ENCODE results near the gene SLIT3.

The SLIT3 gene

DNA sequence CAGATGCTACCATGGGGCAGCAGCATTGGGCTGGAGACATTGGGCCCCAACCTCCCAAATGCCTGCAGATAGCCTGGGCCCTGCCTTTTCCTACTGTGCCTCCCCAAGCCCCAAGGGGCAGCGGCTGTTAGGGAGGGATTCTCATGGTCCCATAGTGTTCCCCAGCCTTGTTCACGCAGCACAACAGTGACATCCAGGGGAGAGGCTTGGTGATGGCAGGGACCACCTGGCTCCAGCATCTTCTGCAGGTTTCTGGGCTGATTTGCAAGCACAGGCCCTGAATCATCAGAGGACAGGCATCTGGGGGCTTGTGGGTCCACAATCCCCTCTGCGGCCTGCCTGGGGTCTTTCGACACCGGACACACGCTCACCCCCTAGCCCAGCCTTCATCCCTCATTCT is 354.6 kb downstream of the SLIT3 start:
- DNase-seq = no peak

DNA sequence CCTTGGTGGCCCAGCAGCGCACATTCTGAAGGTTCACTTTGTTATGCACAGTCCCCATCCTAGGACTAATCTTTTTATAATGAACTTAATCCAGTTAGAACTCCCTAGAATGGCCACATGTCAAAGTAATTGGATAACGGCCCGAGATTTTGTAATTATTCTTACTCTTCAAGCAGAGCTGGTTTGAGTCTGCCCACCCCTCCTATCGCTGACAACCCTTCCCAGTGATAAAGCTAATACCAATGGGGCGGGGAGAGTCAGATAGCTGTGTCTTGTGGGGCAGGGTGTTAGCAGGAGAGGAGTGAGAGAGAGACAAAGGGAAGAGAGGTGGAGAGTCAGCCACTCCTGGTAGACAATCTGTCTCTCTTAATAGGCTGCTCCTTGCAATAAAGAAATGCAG is 356.9 kb downstream of the SLIT3 start:
- DNase-seq = no peak

DNA sequence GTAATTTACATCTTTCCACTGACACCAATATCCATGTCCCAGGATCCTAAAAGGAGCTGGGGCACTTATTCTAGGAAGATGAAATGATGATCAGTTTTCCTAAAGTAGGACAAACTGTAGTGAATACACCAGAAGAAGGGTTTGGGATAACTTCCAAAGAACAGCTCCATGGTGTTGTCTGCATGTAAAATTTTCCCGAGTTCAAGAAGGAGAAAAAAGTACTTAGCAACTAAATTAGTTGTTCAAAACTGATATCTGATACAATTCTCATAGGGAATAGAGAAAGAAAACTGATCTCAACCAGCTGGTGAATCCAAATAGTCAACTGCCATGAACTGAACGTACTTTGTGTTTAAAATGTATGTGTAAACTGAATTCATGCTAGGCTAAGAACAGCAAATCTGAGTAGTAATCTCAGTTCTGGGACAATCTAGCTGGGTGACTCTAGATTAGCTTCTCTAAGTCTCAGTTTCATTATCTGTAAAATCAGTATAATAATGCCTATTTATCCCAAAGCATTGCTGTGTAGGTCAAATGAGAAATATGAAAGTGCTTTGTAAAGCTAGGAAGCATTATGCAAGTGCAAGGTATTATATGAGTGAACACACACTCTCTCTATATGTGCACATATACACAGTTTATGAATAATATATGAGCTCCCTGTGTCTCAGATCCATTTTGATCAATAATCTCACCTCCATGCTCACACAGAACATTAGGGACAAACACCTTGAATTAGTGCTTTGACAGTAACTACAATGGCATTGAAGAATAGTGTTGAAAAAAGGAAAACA is 357.7 kb downstream of the SLIT3 start:
- no peak for DNase-seq

- no peak for DNase-seq
Observed at GRCh38 chr5:168941901-168942300, 359.0 kb downstream of the SLIT3 start.

DNA sequence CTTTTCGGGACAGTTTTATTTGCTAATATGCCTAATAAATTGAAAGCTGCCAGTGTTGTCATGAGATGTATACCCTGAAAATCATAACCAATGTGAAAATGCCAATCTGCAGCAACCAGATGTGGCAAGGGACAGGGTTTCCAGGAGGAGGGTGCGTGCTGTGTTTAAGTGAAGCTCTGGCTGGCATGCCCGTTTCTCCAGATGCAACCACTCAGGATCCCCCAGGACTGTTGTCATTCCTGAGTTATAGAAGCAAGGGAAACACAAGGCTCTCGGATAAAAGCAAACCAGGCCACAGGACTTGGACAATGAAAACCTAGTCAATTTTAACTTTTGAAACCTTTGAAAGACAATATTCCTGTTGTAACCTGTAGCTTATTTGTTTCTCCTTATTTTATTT is 360.2 kb downstream of the SLIT3 start:
- DNase-seq = no peak

- no peak for DNase-seq
Observed at GRCh38 chr5:168939887-168940544, 360.9 kb downstream of the SLIT3 start.

DNA sequence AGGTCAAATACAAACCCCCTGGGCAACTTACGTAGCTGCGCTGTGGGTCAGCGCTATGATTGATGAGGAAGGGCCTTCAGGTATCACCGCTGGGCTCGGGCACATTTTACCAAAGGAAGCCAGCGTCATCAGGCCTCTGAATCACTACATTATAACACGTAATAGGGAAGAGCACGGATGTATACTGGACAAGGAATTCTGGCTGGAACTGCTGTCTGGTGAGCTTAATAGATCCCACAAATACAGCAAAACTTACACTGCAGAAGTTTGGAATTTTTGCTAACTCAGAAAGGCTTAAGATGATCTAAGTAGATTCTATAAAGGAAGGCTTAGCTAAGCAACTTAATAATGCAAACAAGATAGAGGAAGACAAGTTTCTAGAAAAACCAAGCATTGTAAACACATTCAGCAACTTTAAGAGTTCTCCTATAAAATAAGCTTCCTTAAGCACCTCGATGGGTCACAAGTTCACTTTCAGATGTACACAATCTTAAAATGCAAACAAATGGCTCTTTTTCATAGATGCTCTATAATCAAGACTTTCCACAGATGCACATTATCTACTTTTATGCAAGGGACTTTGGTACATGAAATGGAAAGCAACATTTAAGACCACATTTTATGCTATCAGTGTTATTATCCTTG is 361.7 kb downstream of the SLIT3 start:
- DNase-seq = no peak

GRCh38 chr5:168936511-168936910 is 364.4 kb downstream of the SLIT3 start:
- no peak for DNase-seq

- no peak for DNase-seq
Observed at GRCh38 chr5:168935183-168935582, 365.8 kb downstream of the SLIT3 start.

- DNase-seq = no peak
Observed at GRCh38 chr5:168934169-168934568, 366.8 kb downstream of the SLIT3 start.

- no peak for DNase-seq
Observed at GRCh38 chr5:168932400-168933189, 368.3 kb downstream of the SLIT3 start.

- DNase-seq = no peak
Observed at GRCh38 chr5:168931638-168932345, 369.1 kb downstream of the SLIT3 start.

GRCh38 chr5:168929656-168930055 is 371.3 kb downstream of the SLIT3 start:
- no peak for DNase-seq

DNA sequence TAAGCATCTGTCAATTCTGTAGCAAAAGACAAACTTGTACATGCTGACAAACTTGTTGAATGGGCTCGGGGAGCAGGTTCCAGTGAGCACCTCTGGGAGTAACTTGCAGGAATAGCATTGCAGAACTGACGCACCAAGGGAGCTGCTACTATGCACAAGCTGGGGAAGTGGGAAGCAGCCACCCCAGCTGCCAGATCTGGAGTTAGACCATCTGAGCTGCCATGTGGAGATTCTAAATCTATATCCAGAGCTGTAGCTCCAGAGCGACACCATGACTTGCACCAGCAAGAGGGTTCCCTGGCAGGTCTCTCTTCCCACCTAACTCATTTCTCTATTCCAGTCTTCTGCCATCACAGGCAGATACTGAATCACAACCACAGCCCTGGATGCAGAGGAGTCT is 375.8 kb downstream of the SLIT3 start:
- DNase-seq = no peak

- DNase-seq = no peak
Observed at GRCh38 chr5:168921147-168921866, 379.6 kb downstream of the SLIT3 start.

GRCh38 chr5:168920019-168920810 is 380.7 kb downstream of the SLIT3 start:
- no peak for DNase-seq

DNA sequence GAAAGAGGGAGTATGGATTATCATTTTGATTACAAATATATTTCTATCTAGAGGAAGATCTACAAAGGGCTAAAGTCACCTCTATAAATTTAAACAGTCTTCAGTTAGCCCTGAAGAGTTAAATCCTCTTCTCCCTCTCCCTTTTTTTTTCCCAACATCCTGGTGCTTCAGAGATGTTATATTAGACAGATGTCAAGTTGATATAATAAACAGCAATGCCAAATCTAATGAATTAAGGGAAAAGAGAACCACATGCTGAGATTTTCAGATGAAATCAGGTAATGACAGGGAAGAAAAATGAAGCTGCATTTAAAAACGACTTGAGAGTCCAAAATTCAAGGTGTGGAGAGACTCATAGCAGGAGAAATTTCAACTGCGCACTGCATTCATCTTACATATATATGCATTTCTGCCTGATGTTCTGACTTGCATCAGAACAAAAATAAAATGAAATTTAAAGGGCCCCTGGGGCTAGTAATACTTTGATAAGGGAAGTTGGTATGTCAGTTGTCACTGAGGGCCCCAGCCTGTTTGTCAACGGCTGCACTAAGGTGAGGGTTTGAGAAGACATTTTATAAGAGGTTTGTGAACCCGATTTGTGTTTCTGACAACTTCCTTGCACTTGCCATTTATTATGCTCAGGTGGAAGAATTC is 382.9 kb downstream of the SLIT3 start:
- no peak for DNase-seq

GRCh38 chr5:168916852-168917251 is 384.1 kb downstream of the SLIT3 start:
- DNase-seq = no peak

DNA sequence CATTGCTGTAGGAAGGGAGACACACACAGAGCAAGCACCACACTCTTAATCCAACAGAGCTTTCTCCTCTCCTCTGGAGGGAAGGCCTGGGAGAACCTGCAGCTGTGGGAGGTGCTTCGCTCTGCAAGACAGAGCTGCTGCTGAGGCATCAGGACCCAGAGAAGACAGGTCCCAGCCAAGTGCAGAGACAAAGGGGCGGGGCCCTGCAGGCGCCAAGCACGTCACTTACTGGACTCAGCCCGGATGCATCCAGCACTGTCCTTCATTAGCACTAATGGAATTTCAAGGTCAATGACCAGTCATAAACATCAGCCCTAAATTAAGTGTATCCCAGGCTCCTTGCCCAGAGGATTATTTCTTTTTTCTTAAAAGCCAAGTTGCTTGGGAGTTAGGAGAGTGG is 384.7 kb downstream of the SLIT3 start:
- no peak for DNase-seq

DNA sequence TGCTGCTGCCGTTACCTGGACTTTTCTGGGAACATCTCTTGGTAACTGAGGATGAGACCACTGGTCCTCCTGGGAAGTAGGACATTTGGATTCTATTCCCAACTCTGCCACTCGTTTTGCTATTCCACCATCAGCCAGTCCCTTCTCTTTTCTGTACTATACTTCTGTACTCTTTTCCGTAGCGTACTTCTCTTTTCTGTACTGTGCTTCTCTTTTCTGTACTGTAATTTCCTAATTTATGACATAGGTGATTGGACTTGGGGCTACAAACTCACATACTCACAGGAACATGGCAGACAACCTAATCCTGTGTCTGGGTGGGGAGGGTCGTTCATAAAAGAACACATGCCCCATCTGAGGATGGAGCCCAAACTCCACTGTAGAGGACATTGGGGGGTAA is 386.4 kb downstream of the SLIT3 start:
- no peak for DNase-seq

- no peak for DNase-seq
Observed at GRCh38 chr5:168910874-168911273, 390.1 kb downstream of the SLIT3 start.
